Mucosa of descending colon (tissue), 3 donors: ENCODE data around the gene NOP53. TPM values are rescaled to one million over a fixed set of nuclear protein-coding genes. Genes with fewer than 3 reads are reported as not detected.
"Not testable (repeated sequence)": the region's sequence is repeated elsewhere in the genome, so short reads cannot be mapped to it uniquely, and the experiment has no call there.

ENCODE experiments used
- ATAC-seq: fragments of 200-7000 bp; cut with Tn5 transposase; one replicate; pipeline ENCODE4 v1.9.1; 2020; ENCODE audit warnings: mild to moderate bottlenecking, moderate library complexity
- DNase-seq, 3 donors: peaks; one replicate each; pipeline ENCODE4 v3.0.0-alpha.2; 2020
- H3K36me3 ChIP-seq: fragments of 200-600 bp; one replicate; pipeline ENCODE4 v1.8.0; 2021; ENCODE audit warnings: low read depth, mild to moderate bottlenecking
- H3K4me1 ChIP-seq: fragments of 200-600 bp; one replicate; pipeline ENCODE4 v1.8.0; 2021; ENCODE audit warnings: low read depth, mild to moderate bottlenecking
- H3K4me3 ChIP-seq: fragments of 200-600 bp; one replicate; pipeline ENCODE4 v1.8.0; 2021; ENCODE audit warnings: mild to moderate bottlenecking
- H3K9me3 ChIP-seq: fragments of 200-600 bp; one replicate; pipeline ENCODE4 v1.8.0; 2021; ENCODE audit warnings: mild to moderate bottlenecking
- intact Hi-C, 2 donors: fragments of 100-400 bp; cut with DNase I in 1 of 2; cut with micrococcal nuclease in 1 of 2; formaldehyde crosslinking; loops; one replicate each; pipeline versions ENCODE4 v1.11.0 to v1.11.1; 2022; cut with DNase I, micrococcal nuclease
- total RNA-seq, 3 donors: library from RNA; stranded (reverse); fragmentation: NEBNext Ultra II Directional in 2 of 3; extraction: Animal tissue kit (Norgen Biotek cat#: 25700) in 2 of 3; gene quantifications; one replicate each; pipeline versions ENCODE4 v1.2.1 to v1.2.4, GENCODE V29; 2021 to 2023
- TF ChIP-seq, protein P1 (sequence below): fragments of 200-600 bp; IDR thresholded peaks from one replicate; pipeline ENCODE4 v1.8.0; 2022; ENCODE audit warnings: antibody characterized with exemption, mild to moderate bottlenecking
- donor health status: DM: no; HTN: no; CAD: no; lungs with moderate emphysema.
- donor health status: DM: no; HTN: no; CAD: no.
- donor health status: DM: no; HTN: yes; CAD: no.

The NOP53 gene
- total RNA-seq, 3 donors from 2014 or later = 237 to 391 (median 284) TPM

DNA sequence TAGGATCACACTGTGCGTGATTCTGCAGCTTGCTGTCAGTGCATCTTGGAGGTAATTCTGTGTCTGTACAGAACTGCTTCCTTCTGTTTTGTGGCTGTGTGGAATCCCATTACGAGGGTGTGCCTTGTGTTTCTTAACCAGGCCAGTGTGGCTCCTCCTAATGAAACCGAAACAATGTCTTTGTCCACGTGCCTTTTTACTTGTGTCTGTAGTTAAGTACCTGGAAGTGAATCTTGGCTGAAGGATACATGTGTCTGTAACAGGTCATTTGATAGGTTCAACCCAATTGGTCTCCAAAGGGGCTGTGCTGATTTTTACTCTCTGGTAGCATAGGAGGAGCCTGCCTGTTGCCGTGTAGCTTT is 13.1 kb downstream of the NOP53 start:
- no peak overlapping the region for H3K4me3 ChIP-seq
- intact Hi-C loops = no loop called here
- H3K9me3 ChIP-seq = no peaks in the 10 kb centered on the region
- H3K36me3 ChIP-seq = no peaks in the 10 kb centered on the region
- ATAC-seq = peak; percentile 81
- DNase-seq = peak in 1 of 3 donors; percentile 63
- H3K4me1 ChIP-seq = peaks cover 12% of the 10 kb centered on the region
- TF ChIP-seq, protein P1, sequence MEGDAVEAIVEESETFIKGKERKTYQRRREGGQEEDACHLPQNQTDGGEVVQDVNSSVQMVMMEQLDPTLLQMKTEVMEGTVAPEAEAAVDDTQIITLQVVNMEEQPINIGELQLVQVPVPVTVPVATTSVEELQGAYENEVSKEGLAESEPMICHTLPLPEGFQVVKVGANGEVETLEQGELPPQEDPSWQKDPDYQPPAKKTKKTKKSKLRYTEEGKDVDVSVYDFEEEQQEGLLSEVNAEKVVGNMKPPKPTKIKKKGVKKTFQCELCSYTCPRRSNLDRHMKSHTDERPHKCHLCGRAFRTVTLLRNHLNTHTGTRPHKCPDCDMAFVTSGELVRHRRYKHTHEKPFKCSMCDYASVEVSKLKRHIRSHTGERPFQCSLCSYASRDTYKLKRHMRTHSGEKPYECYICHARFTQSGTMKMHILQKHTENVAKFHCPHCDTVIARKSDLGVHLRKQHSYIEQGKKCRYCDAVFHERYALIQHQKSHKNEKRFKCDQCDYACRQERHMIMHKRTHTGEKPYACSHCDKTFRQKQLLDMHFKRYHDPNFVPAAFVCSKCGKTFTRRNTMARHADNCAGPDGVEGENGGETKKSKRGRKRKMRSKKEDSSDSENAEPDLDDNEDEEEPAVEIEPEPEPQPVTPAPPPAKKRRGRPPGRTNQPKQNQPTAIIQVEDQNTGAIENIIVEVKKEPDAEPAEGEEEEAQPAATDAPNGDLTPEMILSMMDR = no peak

DNA sequence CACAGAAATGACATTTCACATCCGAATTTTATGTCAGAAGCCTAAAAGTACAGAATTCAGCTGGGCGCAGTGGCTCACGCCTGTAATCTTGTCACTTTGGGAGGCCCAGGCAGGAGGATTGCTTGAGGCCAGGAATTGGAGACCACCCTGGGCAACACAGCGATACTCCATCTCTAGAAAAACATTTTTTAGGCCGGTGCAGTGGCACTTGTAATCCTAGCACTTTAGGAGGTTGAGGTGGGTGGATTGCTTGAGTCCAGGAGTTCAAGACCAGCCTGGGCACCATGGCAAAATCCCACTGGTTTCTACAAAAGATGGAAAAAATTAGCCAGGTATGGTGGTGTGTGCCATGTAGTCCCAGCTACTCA is 15.3 kb downstream of the NOP53 start:
- ATAC-seq = no peak
- intact Hi-C loops = no loop called here
- DNase-seq = no peak
- H3K4me1 ChIP-seq = peaks cover 12% of the 10 kb centered on the region
- H3K9me3 ChIP-seq = no peaks in the 10 kb centered on the region
- H3K36me3 ChIP-seq = no peaks in the 10 kb centered on the region
- TF ChIP-seq, protein P1 = no peak
- no peak overlapping the region for H3K4me3 ChIP-seq

DNA sequence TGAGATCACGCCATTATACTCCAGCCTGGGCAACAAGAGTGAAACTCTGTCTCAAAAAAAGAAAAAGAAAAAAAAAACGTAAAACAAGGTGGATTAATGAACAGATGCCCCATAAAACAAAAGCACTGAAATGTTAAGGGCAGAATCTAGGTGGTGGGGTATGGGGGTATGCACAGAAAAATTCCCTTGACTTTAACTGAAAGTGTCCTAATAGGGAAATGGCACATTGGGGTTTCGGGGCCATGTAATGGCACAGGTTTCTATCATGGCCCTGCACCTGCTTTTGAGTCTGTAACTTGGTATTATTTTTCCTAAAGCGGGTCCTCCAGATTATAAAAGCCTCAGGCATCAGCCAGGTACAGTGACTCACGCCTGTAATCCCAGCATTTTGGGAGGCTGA is 16.2 kb downstream of the NOP53 start:
- Histone ChIP-seq H3K9me3 (no peaks in the 10 kb centered on the region), H3K36me3 (no peaks in the 10 kb centered on the region), H3K4me1 (peaks cover 12% of the 10 kb centered on the region), H3K4me3 (no peak overlapping the region)
- ATAC-seq (no peak), DNase-seq (no peak)
- TF ChIP-seq, protein P1 = no peak
- intact Hi-C loops = no loop called here

DNA sequence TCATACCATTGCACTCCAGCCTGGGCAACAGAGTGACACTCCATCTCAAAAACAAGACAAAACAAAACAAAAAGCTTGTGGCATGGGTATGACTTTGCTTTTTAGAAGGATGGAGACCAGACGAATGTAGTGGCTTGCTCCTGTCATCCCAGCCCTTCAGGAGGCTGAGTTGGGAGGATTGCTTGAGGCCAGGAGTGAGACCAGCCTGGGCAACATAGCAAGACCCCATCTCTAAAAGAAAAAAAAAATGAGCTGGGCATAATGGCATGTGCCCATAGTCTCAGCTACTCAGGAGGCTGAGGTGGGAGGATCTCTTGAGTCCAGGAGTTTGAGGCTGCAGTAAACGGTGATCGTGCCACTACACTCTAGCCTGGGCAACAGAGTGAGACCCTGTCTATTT is 16.8 kb downstream of the NOP53 start:
- Histone ChIP-seq H3K4me3 (no peak overlapping the region), H3K9me3 (no peaks in the 10 kb centered on the region), H3K36me3 (no peaks in the 10 kb centered on the region), H3K4me1 (peaks cover 7% of the 10 kb centered on the region)
- DNase-seq (no peak), ATAC-seq (no peak)
- intact Hi-C loops = no loop called here
- TF ChIP-seq, protein P1 = no peak

DNA sequence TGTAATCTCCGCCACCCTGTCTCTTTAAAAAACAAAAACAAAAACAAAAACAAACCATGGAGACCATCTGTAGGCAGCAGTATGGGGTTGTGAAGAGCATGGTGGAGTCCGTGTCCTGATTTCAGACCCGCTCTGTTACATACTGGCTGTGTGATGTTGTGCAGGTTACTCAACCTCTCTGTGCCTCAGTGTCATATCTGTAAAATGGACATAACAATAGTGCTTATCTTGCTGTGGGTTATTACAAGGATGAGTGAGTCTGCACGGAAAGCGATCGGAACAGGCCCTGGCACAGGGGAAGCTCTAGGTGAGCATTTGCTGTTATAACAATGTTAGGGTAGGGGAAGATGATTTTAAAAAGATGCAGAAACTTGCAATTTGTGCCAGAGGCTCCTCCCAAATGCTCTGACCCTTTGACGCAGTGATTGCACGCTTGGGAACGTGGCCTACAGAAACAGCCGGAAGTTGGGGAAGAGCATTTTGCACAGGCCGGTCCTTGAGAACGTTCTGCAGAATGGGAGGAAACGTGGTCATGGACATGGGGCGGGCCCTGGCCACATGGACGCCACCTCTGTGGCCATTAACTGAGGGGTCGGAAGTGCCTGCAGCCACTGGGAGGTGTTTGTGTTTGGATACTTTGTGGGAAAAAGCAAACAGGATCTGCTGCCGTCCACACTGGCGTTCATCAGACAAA is 17.4 kb downstream of the NOP53 start:
- intact Hi-C loops = no loop called here
- H3K9me3 ChIP-seq = no peaks in the 10 kb centered on the region
- TF ChIP-seq, protein P1 = no peak
- H3K4me3 ChIP-seq = no peak overlapping the region
- no peaks in the 10 kb centered on the region for H3K36me3 ChIP-seq
- peaks cover 4% of the 10 kb centered on the region for H3K4me1 ChIP-seq
- no peak for ATAC-seq
- DNase-seq = no peak

DNA sequence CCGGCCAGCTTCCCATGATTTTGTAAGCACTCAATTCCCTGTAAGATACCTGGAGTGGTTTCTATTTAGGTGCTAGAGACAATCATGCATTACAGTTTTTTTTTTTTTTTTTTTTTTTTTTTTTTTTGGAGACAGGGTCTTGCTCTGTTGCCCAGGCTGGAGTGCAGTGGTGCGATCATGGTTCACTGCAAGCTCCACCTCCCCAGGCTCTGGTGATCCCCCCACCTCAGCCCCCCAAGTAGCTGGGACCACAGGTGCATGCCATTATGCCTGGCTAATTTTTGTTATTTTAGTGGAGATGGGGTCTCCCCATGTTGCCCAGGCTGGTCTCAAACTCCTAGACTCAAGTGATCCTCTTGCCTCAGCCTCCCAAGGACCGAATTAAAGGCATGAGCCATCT is 19.4 kb downstream of the NOP53 start:
- H3K9me3 ChIP-seq, ATAC-seq, intact Hi-C loops, H3K36me3 ChIP-seq, H3K4me1 ChIP-seq, H3K4me3 ChIP-seq, DNase-seq: not testable (repeated sequence)
